ENCODE results near the gene SLC17A5.
"Not testable (repeated sequence)": the region's sequence is repeated elsewhere in the genome, so short reads cannot be mapped to it uniquely, and the experiment has no call there.

Gene SLC17A5

DNA sequence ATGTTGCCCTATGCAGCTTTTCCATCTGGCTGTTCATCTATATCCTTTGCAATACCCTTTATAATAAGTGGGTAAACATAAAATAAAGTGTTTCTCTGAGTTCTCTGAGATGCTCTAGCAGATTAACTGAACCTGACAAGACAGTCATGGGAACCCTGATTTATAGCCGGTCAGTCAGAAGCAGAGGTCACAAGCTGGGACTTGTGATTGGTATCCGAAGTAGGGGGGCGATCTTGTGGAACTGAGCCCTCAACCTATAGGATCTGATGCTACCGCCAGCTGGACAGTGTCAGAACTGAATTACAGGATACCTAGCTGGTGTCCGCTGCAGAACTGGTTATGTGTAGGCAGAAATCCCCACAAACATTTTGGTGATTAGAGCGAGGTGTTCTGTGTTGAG lies 39.0 kb downstream of the SLC17A5 start:
- no peak for DNase-seq

DNA sequence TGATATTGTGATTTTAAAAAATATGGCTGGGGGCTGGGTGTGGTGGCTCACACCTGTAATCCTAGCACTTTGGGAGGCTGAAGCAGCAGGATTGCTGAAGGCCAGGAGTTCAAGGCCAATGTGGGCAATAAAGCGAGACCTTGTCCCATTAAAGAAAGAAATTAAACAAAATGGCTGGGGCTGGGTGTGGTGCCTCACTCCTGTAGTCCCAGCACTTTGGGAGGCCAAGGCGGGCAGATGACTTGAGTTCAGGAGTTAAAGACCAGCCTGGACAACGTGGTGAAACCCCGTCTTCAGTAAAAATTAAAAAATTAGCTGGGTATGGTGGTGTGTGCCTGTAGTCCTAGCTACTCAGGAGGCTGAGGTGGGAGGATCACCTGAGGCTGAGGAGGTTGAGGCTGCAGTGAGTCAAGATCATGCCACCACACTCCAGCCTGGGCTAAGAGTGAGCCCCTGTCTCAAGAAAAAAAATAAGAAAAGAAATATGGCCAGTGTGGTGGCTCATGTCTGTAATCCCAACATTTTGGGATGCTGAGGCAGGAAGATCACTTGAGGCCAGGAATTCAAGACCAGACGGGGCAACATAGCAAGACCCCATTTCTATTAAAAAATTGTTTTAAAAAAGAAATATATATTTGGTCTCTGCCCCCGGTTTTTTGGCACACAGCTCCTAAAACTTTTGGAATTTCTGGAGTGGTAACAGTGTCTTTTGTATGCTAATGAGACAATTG lies 39.8 kb downstream of the SLC17A5 start:
- DNase-seq, result no peak

DNA sequence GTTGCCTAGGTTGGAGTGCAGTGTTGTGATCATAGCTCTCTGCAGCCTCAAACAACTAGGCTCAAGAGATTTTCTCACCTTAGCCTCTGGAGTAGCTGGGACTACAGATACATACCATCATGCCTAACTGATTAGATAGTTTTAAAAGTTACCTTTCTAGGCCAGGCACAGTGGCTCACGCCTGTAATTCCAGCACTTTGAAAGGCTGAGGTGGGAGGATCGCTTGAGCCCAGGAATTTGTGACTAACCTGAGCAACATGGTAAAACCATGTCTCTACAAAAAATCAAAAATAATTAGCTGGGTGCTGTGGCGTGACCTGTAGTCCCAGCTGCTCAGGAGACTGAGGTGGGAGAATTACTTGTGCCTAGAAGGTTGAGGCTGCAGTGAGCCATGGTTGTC lies 41.2 kb downstream of the SLC17A5 start:
- DNase-seq, result no peak

GRCh38 chr6:73610444-73611275 lies 43.1 kb downstream of the SLC17A5 start:
- DNase-seq, result peak; percentile 60

DNA sequence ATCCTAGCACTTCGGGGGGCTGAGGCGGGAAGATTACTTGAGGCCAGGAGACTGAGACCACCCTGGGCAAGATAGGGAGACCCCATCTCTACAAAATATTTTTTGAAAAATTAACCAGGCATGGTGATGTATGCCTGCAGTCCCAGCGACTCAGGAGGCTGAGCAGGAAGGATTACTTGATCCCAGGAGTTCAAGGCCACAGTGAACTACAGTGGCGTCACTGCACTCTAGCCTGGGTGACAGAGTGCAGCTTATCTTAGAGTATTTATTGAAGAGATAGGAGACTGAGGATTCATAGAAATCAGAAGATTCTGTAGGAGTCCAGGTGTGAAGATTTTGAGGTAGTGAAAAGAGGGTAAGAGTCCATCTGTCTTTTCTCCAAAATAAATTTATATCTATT lies 45.0 kb downstream of the SLC17A5 start:
- DNase-seq, result no peak

DNA sequence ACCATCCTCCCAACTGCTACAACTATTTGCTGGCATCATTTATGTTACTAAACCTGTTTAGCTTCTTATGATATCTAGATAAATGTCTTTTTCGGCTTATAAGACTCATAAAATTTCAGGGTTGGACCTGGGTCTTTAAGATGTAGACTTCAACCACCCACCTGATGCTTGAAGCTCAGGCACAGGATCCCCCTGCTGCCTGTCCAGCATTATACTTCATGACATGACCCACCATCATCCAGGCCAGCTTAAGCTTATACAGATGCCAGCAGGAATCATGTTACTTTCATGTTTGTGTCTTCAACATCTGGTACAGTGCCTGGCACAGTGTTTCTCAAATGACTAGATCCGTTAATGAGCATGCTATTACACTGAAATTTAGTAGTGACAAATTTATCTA lies 47.4 kb downstream of the SLC17A5 start:
- DNase-seq, result no peak

DNA sequence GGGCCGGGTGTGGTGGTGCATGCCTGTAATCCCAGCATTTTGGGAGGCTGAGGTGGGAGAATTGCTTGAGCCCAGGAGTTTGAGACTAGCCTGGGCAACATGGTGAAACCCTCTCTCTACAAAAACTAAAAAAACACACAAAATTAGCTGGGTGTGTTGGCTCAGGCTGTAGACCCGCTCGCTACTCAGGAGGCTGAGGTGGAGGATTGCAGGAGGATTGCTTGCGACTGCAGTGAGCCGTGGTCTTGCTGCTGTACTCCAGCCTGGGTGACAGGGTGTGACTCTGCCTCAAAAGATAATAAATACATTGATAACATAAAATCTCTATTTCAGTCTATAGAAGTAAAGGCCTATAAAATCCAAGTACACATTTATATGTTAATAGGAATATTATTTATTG lies 49.3 kb downstream of the SLC17A5 start:
- DNase-seq, result no peak

GRCh38 chr6:73604020-73604419 lies 49.8 kb downstream of the SLC17A5 start:
- no peak for DNase-seq

GRCh38 chr6:73586416-73586974 lies 67.3 kb downstream of the SLC17A5 start:
- DNase-seq, result no peak

DNA sequence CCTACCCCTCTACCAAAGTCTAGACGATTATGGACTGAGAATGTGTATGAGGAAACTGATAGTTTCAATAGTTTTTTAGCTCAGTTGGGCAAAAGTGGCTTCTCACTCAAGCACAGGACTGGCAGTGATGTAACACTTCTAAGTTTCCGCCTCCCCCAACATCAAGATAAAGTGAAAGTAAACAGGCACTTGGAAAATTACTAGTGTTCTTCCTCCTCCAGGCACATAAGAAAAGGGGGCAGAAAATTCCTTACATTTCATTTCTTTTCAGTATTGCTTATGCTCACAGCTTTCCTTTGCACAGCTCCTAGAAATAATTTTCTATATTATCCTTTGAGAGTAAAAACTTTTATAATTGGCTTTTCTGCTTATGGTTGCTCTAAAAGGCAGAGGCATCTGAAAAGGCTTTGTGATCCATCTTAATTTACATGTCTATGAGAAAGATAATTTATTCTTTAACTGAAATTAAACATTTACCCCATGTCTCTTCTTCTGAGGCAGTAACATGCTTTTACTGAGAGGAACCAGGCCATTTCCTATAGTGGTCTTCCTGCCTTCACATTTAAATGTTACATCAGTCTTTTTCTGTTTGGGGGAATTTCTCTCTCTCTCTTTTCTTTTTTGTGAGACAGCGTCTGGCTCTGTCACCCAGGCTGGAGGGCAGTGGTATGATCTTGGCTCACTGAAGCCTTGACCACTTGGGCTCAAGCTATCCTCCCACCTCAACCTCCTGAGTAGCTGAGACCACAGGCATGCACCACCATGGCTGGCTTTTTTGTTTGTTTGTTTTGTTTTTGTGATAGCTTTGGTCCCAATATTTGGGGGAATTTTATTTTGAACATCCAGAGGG lies 68.0 kb downstream of the SLC17A5 start:
- peak; percentile 84 for DNase-seq

- no peak for DNase-seq
Measured at GRCh38 chr6:73581293-73581692, 72.5 kb downstream of the SLC17A5 start.

DNA sequence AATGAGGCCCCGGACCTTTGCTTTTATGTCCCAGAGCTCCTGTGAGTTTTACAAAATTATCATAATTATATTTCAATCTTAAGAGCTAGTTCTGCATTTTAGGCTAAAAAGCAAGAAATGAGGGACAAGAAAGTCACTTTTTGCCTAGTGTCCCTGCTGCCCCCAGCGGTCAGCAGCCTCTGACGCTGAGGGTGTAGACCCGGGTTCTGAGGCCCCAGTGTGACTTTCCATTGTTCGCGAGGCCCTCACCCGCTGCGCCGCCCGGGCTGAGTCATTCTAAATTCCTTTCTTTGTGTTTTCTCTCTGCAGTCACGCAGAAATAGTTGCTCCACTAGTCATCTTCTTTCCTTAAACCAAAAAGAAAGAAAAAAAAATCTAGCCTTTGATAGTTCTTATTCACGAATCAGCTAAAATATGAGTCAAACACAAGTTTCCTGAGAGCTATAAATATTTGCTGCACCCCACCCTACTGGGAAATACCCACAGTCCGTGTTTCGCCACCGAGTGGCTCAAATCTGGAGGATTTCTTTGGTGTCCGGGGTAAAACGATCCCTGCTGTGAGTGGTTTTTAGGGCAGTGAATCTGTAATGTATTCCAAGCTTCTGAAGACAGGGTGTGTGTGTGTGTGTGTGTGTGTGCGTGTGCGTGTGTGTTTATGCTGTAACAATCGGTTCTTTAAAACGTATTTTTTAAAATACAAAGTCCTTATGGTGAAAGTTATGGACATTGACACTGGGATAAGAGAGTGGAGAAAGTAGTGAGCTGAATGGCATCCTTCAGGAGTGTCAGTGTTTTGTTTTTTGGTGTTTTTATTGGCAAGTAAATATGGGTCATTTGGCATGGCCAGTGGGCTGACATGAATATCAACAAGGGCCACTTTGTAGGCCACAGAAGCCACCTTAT lies 73.3 kb downstream of the SLC17A5 start:
- DNase-seq, result peak; percentile 99

DNA sequence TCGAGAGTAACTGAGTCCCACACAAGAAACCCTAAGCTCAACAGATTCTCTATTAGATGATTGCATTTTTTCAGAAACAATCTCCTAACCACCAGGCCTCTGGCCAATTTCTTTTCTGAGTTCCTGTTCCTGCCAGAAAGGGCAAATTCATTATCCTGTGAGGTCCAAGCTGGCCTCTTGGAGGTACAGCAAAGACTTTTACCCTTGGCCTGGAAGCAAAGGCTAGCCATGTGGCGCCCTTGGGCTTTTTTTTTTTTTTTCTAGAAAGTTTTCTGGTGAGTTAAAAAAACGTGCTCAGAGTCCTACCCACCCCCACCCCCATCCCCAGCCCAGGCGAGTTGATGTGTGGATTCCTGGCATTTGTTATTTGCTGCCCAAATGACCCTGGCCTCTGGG lies 73.9 kb downstream of the SLC17A5 start:
- DNase-seq, result peak; percentile 92

- DNase-seq, result no peak
Measured at GRCh38 chr6:73579389-73579788, 74.4 kb downstream of the SLC17A5 start.

- DNase-seq, result no peak
Measured at GRCh38 chr6:73577676-73578075, 76.1 kb downstream of the SLC17A5 start.

DNA sequence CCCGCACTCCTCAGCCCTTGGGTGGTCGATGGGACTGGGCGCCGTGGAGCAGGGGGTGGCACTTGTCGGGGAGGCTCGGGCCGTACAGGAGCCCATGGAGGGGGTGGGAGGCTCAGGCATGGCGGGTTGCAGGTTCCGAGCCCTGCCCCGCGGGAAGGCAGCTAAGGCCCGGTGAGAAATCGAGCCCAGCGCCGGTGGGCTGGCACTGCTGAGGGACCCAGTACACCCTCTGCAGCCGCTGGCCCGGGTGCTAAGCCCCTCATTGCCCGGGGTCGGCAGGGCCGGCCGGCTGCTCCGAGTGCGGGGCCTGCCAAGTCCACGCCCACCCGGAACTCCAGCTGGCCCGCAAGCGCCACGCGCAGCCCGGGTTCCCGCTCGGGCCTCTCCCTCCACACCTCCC lies 81.3 kb downstream of the SLC17A5 start:
- not testable (repeated sequence) for DNase-seq

- not testable (repeated sequence) for DNase-seq
Measured at GRCh38 chr6:73571218-73572181, 82.3 kb downstream of the SLC17A5 start.

GRCh38 chr6:73569121-73569520 lies 84.7 kb downstream of the SLC17A5 start:
- DNase-seq, result no peak

GRCh38 chr6:73566954-73567591 lies 86.7 kb downstream of the SLC17A5 start:
- peak; percentile 57 for DNase-seq

DNA sequence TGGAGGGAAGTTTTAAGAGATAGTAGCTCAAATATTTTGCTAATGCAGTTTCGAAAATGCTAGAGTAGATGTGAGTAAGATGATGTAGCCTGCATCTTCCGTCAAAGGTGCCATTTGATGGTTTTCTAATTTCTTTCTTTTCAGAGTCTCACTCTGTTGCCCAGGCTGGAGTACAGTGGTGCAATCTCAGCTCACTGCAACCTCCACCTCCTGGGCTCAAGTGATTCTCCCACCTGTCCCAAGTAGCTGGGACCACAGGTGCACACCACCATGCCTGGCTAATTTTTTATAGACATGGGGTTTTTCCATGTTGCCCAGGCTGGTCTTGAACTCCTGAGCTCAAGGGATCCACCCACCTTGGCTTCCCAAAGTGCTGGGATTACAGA lies 87.3 kb downstream of the SLC17A5 start:
- DNase-seq, result not testable (repeated sequence)

All from fibroblast of skin of scalp (primary cell).